ENCODE results near the gene CDH22. TPM values are rescaled to one million over a fixed set of nuclear protein-coding genes. Genes with fewer than 3 reads are reported as not detected.

CDH22 gene
- total and polyA plus RNA-seq, 10 of the 15 experiments (the other 5 are each of a cell fraction or from before 2014, with no cell fraction given) = not detected

- FAIRE-seq (no peak), ATAC-seq (no peak), DNase-seq (ENCODE audit: low read depth, low spot score) (no peak)
- H3K79me2 ChIP-seq (ENCODE audit: control insufficient read depth, insufficient read depth, low read length) = no peaks in the 10 kb centered on the region
- peaks cover 2% of the 10 kb centered on the region; the same call in 1 of the 3 replicates for H3K9me3 ChIP-seq (replicated peaks; ENCODE audit: control insufficient read depth, insufficient read depth, low read length)
- no peak overlapping the region for H3K4me3 ChIP-seq
- H3K4me1 ChIP-seq (ENCODE audit: control insufficient read depth, insufficient read depth, low read length) = no peaks in the 10 kb centered on the region
- intact Hi-C loops (cut with micrococcal nuclease; ENCODE audit: unreplicated experiment) (no loop called here), in situ Hi-C loops (cut with MboI) (no loop called here)
- H3K27me3 ChIP-seq (replicated peaks in 1 of 2; ENCODE audit: control insufficient read depth in 2 of 2, insufficient read depth in 2 of 2, low read length in 1 of 2) = peaks cover under 1 to 1% of the 10 kb centered on the region in 2 experiments; a peak in 2 of 4 replicates
- ChIA-PET CTCF (no interaction called here), SMC1A (ENCODE audit: uncharacterized antibody, unreplicated experiment) (no interaction called here), RAD21 (ENCODE audit: unreplicated experiment) (no interaction called here), POLR2A (no interaction called here)
- H3K4me2 ChIP-seq (ENCODE audit: control insufficient read depth, insufficient read depth) = no peak overlapping the region
- no peak overlapping the region for H3K27ac ChIP-seq (ENCODE audit: control insufficient read depth, insufficient read depth)
- WGBS (ENCODE audit: insufficient coverage, insufficient replicate concordance, low lambda C conversion rate, missing lambda C conversion rate) = under 1% methylated on average over 7 of the region's 7 CpGs
- TF ChIP-seq NFYA (IDR thresholded peaks at IDR 0.05; ENCODE audit: borderline replicate concordance, low read depth, low read length) (no peak), CHD2 (IDR thresholded peaks at IDR 0.05; ENCODE audit: borderline replicate concordance, low read depth, low read length) (no peak), HDGF (IDR thresholded peaks at IDR 0.05) (no peak), CBFB (IDR thresholded peaks at IDR 0.05; ENCODE audit: low read depth) (no peak), CBX5 (IDR thresholded peaks at IDR 0.05; ENCODE audit: low read depth) (no peak), MYC (IDR thresholded peaks at IDR 0.05; ENCODE audit: insufficient read depth, insufficient read length, insufficient replicate concordance, low read length, severe bottlenecking) (no peak), GABPA (IDR thresholded peaks at IDR 0.05; ENCODE audit: low read depth) (no peak), NFIC (IDR thresholded peaks at IDR 0.05; ENCODE audit: low read depth, low read length) (no peak), NR2C2 (IDR thresholded peaks at IDR 0.05; ENCODE audit: borderline replicate concordance, control insufficient read depth, insufficient read length, low read depth) (no peak), JUNB (IDR thresholded peaks at IDR 0.05) (no peak), REST (IDR thresholded peaks at IDR 0.05; ENCODE audit: low read depth, low read length) (no peak), RUNX3 (IDR thresholded peaks at IDR 0.05; ENCODE audit: low read length) (no peak), IRF4 (IDR thresholded peaks at IDR 0.05; ENCODE audit: low read depth, low read length) (no peak), MEF2A (IDR thresholded peaks at IDR 0.05; ENCODE audit: insufficient read depth, low read depth, low read length) (no peak), MTA3 (IDR thresholded peaks at IDR 0.05; ENCODE audit: borderline replicate concordance, low read length) (no peak), ZNF274 (IDR thresholded peaks at IDR 0.05; ENCODE audit: insufficient read depth, insufficient read length) (no peak), POLR2AphosphoS2 (IDR thresholded peaks at IDR 0.05; ENCODE audit: low read depth, low read length) (no peak), IKZF1 (conservative IDR thresholded peaks at IDR 0.05) (no peak), EGR1 (IDR thresholded peaks at IDR 0.05; ENCODE audit: borderline replicate concordance in 1 of 2, low read depth in 2 of 2, low read length in 2 of 2) (no peak)
- TF ChIP-seq, protein P1, sequence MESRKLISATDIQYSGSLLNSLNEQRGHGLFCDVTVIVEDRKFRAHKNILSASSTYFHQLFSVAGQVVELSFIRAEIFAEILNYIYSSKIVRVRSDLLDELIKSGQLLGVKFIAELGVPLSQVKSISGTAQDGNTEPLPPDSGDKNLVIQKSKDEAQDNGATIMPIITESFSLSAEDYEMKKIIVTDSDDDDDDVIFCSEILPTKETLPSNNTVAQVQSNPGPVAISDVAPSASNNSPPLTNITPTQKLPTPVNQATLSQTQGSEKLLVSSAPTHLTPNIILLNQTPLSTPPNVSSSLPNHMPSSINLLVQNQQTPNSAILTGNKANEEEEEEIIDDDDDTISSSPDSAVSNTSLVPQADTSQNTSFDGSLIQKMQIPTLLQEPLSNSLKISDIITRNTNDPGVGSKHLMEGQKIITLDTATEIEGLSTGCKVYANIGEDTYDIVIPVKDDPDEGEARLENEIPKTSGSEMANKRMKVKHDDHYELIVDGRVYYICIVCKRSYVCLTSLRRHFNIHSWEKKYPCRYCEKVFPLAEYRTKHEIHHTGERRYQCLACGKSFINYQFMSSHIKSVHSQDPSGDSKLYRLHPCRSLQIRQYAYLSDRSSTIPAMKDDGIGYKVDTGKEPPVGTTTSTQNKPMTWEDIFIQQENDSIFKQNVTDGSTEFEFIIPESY (IDR thresholded peaks at IDR 0.05) = no peak
- no TSS peak for BruUV-seq (replicated peaks)
- no peaks in the 10 kb centered on the region for H3K36me3 ChIP-seq (ENCODE audit: control insufficient read depth in 2 of 2, insufficient read depth in 2 of 2, low read length in 1 of 2)
- no peak overlapping the region for H2AFZ ChIP-seq (ENCODE audit: control insufficient read depth, low read depth, low read length)
- H3K9ac ChIP-seq (ENCODE audit: control insufficient read depth, insufficient read depth, low read length) = no peak overlapping the region
- no peaks in the 10 kb centered on the region for H4K20me1 ChIP-seq (ENCODE audit: control insufficient read depth, insufficient read depth)
Measured at GRCh38 chr20:46164254-46164653, 144.0 kb downstream of the CDH22 start.

Measured in GM12878 (cell line).